GM12891 (cell line): ENCODE results near the gene PLS1.

Experiments used
- PAX5 ChIP-seq: IDR thresholded peaks from 2 replicates; pipeline ENCODE4 v1.6.1; 2011; ENCODE audit warnings: low read length, moderate library complexity, mild to moderate bottlenecking; ENCODE audit not compliant: insufficient read depth, severe bottlenecking
- POLR2A ChIP-seq: IDR thresholded peaks from 2 replicates; pipeline ENCODE4 v1.6.1; 2011; ENCODE audit warnings: low read depth, low read length, control low read depth
- POLR2AphosphoS5 ChIP-seq: IDR thresholded peaks from 2 replicates; pipeline ENCODE4 v1.6.1; 2011; ENCODE audit warnings: low read depth, low read length, control low read depth
- SPI1 ChIP-seq: IDR thresholded peaks from 2 replicates; pipeline ENCODE4 v1.6.1; 2011; ENCODE audit warnings: low read depth, low read length, control low read depth
- TAF1 ChIP-seq: IDR thresholded peaks from 2 replicates; pipeline ENCODE4 v1.6.1; 2011; ENCODE audit warnings: low read depth, low read length, control low read depth

DNA sequence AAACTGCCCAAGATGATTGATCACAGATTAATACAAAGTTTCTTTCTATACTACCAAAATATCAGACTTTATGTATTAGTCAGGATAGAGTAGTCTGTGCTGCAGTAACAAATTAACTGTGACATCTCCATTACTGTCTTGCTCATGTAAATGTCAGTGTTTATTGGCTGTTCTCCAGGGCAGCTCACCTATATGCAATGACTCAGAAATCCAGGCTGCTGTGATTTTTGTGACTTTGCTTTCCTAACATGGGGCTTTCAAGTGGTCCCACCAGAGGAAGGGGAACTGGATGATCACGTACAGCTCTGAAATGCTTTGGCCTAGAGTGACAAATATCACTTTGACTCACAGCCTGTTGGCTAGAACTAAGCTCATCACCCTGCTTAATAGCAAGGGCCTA lies 12.9 kb downstream of the PLS1 start:
- TF ChIP-seq POLR2AphosphoS5 (no peak), POLR2A (no peak), TAF1 (no peak), SPI1 (no peak), PAX5 (no peak)
